Transverse colon (tissue), 3 donors: ENCODE results near the gene PASD1.

Source experiments
- EP300 ChIP-seq: sonication (generic); formaldehyde crosslinking; IDR thresholded peaks from one replicate; pipeline ENCODE4 v1.6.1; 2017; ENCODE audit warnings: antibody characterized with exemption, low read depth
- POLR2AphosphoS5 ChIP-seq, 3 donors: sonication (generic); formaldehyde crosslinking; IDR thresholded peaks; one replicate each; pipeline ENCODE4 v1.6.1; 2016; ENCODE audit warnings: antibody characterized with exemption in 3 of 3

GRCh38 chrX:151703487-151703886 lies 140.0 kb downstream of the PASD1 start:
- TF ChIP-seq EP300 (no peak), POLR2AphosphoS5 (IDR thresholded peaks at IDR 0.05) (no peak)
